ENCODE measurements around the gene MACF1. TPM values are rescaled to one million over a fixed set of nuclear protein-coding genes. Genes with fewer than 3 reads are reported as not detected.

Gene MACF1
- total RNA-seq, 1 experiment from 2014 or later, result 190 TPM

DNA sequence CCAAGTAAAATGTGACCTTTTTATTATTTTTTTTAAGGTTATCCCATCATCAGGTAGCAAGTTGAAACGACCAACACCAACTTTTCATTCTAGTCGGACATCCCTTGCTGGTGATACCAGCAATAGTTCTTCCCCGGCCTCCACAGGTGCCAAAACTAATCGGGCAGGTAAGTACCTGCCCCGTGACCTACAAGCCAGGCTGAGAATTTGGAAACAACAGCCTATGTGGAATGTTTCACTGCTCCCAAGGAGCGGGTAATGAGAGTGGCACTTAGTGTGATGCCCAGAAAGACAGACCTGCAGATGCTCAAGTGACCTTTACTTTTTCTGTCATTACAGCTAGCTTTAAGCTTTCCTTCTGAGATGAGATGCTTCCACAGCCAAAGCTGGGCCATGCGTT, 280.1 kb downstream of the MACF1 start:
- no peak for DNase-seq
- Histone ChIP-seq H4K5ac (ENCODE audit: insufficient read length, low read depth, low read length) (no peak overlapping the region), H2BK12ac (ENCODE audit: insufficient read length, low read depth, low read length) (no peak overlapping the region), H3K4me2 (ENCODE audit: insufficient read depth, insufficient read length, low read length) (no peak overlapping the region), H3K56ac (ENCODE audit: insufficient read length, low read depth, low read length) (no peak overlapping the region), H4K20me1 (ENCODE audit: control insufficient read depth, insufficient read depth, insufficient read length) (no peaks in the 10 kb centered on the region), H2BK20ac (ENCODE audit: low read depth, low read length, poor library complexity, severe bottlenecking) (no peak overlapping the region), H2AFZ (ENCODE audit: low read length) (no peak overlapping the region), H3K9me3 (ENCODE audit: control insufficient read depth, low read depth, low read length) (no peaks in the 10 kb centered on the region), H3K14ac (ENCODE audit: insufficient read depth, low read length) (no peak overlapping the region), H4K8ac (replicated peaks; ENCODE audit: insufficient read length, low read depth, low read length) (no peak overlapping the region), H4K91ac (ENCODE audit: insufficient read length, low read depth, low read length) (no peak overlapping the region), H3T11ph (ENCODE audit: low read length) (no peak overlapping the region), H3K79me2 (ENCODE audit: insufficient read depth, low read length) (no peaks in the 10 kb centered on the region), H3K27ac (ENCODE audit: insufficient read length, low read depth, low read length) (no peak overlapping the region), H2BK5ac (ENCODE audit: insufficient read length, low read length) (no peak overlapping the region), H2BK120ac (ENCODE audit: low read depth, low read length, poor library complexity, severe bottlenecking) (no peak overlapping the region), H3K18ac (ENCODE audit: insufficient read length, low read depth, low read length) (no peak overlapping the region), H3K23ac (ENCODE audit: insufficient read length, low read depth, low read length) (no peak overlapping the region), H3K4ac (ENCODE audit: low read depth, low read length) (no peak overlapping the region), H3K27me3 (ENCODE audit: insufficient read depth, low read length) (no peaks in the 10 kb centered on the region; the same call in 1 of the 2 replicates), H2BK15ac (ENCODE audit: low read depth, low read length) (no peak overlapping the region), H3K79me1 (ENCODE audit: insufficient read depth, low read depth, low read length, poor library complexity, severe bottlenecking) (no peaks in the 10 kb centered on the region), H2AK5ac (ENCODE audit: insufficient read length, low read length) (no peak overlapping the region), H3K9ac (ENCODE audit: extremely low read depth, insufficient read length, low read length) (no peak overlapping the region), H3K23me2 (ENCODE audit: insufficient read length, low read depth, low read length, poor library complexity, severe bottlenecking) (no peaks in the 10 kb centered on the region), H3K4me1 (ENCODE audit: insufficient read depth, low read length) (no peaks in the 10 kb centered on the region)
- no peak for TF ChIP-seq CTCF (conservative IDR thresholded peaks at IDR 0.05)
- Mint-ChIP-seq H3K4me3 (no peak overlapping the region), H3K9me3 (no peaks in the 10 kb centered on the region), H3K27ac (no peak overlapping the region), H3K4me1 (no peaks in the 10 kb centered on the region), H3K27me3 (ENCODE audit: low read depth) (peaks cover 8% of the 10 kb centered on the region), H3K36me3 (ENCODE audit: insufficient read depth in 1 of 3, low read depth in 3 of 3) (peaks cover 37 to 70% (median 60%) of the 10 kb centered on the region in 3 experiments; a peak in 6 of 7 replicates)
- WGBS (ENCODE audit: extremely low coverage, insufficient read length, low lambda C conversion rate), result no CpG with 5 or more reads among the region's 7 CpGs
